DMS153 treated with DMSO at 0.1 percent for 48 hours (cell line): ENCODE data around the gene MAPK12.

Source experiments
- DNase-seq: peaks from one replicate; lab custom pipeline; 2025; ENCODE audit not compliant: unreplicated experiment; lab: John Stamatoyannopoulos, UW

Gene MAPK12

DNA sequence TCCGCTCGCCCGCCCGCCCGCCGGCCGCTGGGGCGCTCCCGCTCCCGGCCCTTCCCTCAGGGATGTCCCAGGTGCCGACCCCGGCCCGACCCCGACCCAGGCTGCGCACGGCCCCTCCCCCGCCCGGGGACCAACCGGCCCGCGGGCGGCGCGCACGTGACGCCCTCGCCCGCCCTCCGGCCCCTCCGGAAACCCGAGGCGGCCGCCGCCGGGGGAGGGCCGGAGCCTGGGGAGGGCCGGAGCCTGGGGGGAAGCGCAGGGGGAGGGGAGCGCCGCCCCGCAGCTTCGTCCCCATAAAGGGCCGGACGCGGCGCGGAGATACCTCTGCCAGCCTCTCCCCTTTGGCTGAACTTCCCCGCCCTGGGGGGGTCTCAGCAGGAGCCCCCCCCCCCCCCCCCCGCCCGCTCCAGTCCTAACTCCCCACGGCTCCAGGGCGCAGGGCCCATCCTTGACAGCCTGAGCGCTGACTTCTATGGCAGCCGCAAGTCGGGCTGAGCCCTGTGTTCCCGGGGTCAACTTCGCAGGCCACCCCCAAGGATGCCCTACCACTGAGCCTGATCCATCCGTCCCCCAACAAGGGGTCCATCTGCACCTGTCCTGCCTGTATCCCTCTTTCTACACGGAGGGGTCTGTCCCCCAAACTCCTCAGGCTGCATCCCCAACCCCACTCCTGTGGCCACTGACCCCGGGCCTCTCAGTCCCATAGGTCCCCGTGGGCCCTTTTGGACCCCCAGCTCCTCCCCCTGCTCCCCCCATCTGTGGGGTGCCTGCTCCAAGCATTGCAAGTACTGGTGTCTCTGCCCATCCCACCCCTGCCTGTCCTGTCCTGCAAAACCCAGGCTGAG is at the start of gene MAPK12:
MAPK12 (minus strand) TSS at position 69 of the 845 bp plus-strand sequence. CDS start 174 bp downstream, outside the sequence.
- no peak for DNase-seq

DNA sequence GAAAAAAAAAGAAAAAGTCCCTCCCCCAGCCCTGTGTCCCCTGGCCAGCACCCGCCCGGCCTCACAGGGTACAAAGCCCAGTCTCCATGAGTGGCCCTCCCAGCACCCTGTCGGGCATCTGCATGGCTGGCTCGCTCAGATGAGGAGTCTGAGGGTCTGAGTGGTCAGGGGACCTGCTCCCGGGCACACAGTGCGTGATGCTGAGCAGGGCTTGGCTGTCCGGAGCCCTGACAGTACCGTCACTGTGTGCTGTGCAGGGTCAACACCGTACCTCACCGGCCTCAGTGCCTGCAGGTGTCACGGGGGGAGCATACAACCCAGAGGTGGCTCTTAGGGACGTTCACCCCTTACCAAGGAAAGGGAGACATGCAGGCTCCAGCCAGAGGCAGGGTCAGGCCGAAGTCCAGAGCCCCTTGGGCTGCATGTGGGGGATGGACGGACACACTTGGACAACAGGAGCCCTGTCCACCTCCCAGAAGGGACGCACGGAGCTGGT is 49.5 kb upstream of the MAPK12 start:
- DNase-seq = no peak

DNA sequence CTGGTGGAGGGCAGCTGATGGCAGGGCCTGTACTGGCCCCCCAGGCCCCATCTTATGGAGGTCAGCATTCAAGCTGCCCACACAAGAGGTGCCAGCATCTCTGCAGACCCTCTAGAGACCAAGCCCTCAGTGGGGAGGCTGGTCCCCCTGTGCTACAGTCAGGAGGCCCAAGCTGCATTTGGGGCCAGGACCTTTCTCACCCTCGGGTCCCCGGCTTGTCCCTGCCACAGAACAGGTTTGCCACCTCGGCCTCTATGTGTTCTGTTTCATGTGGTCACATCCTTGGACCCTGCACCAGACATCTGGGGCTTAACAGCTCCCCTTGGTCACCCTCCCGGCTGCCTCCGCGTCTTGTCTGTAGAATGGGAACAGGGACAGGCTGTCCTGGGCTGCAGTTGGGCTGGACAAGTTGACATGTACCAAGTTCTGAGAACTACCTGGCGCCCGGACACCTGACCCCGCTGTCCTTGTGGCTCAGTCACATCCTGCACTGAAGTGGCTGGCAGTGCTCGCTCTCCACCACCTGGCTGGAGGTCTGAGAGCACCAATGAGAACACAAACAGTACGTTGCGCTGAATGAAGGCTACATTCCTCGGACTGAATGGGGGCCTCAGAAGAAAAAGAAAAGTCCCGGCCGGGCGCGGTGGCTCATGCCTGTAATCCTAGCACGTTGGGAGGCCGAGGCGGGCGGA is 48.7 kb upstream of the MAPK12 start:
- peak; percentile 9 for DNase-seq

DNA sequence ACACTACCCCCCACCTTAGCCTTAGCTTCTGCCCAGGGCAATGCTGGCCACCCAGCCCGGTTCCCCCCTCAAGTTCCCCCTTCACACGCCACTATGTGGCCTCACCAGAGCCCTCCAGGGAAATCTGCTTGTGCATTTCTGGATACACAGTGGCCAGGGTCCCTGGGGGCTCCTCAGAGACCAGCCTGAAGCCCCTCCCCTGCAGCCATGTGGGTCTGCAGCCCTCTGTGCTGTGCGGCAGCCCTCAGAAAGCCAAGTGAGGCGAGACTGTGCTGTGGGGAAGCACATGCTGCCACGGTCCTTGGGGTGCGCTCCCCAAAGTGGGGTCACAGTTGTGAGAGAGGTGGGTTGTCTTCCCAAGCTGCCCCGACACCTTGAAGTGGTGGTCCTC is 48.1 kb upstream of the MAPK12 start:
- no peak for DNase-seq

DNA sequence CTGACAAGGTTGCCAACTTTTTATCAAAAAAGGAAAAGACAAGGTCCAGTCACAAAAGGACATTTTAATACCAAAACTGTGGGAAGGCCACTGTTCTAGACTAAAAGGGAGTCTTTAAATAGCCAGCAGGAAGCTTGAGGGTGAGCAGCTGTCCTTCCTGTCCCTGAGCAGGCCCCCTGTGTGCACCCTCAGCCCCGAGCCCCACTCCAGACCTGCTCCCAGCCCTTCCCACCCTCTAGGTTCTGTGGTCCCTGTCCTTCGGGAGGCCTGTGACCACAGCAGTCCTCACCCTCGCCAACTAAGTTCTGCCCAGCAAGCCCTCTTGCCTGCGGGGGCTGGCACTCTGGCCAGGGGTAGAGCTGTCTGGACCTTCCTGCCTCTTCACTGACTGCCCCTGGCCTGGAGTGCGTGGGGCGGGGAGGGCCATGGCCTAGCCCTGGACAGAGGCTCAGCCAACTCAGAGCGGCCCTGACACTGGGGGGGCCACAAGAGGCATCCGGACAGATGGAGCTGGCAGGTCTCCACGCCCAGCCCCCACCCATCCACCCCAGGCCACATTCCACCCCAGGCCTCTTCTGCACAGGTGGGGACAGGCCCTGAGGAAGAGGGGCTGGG is 47.6 kb upstream of the MAPK12 start:
- no peak for DNase-seq

- DNase-seq = no peak
Observed at GRCh38 chr22:50308597-50308935, 47.1 kb upstream of the MAPK12 start.

DNA sequence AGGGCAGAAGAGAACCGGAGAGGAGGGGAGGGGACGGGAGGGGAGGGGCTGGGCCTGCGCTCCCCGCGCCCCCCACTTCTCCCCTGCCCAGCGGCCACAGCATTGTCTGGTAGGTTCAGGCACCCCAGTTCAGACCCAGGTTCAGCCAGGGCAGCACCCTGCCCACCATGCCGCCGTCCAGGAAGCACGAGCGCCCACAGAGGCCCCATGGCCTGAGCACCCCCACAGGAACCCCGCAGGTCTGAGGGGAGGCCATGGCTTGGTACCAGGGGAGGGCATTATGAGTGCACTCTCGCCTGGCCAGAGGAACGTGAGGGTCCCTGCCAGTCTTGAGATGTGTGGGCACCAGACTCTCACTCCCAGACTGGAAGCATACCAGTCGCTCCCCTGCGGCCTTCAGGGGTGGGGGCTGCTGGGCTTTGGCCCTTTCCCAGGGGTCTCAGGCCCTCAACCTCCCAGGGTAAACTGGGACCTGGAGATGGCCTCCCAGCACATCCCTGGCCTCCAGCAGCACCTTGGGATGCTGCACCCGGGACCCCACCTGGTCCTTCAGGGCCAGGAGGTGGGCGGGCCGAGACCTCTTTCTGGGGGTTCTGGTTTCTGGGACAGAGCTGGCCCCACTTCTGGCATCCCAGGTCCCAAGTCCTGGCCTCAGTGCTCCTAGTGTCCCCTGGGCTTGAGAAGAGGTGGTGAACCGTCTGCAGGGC is 46.6 kb upstream of the MAPK12 start:
- DNase-seq = no peak

DNA sequence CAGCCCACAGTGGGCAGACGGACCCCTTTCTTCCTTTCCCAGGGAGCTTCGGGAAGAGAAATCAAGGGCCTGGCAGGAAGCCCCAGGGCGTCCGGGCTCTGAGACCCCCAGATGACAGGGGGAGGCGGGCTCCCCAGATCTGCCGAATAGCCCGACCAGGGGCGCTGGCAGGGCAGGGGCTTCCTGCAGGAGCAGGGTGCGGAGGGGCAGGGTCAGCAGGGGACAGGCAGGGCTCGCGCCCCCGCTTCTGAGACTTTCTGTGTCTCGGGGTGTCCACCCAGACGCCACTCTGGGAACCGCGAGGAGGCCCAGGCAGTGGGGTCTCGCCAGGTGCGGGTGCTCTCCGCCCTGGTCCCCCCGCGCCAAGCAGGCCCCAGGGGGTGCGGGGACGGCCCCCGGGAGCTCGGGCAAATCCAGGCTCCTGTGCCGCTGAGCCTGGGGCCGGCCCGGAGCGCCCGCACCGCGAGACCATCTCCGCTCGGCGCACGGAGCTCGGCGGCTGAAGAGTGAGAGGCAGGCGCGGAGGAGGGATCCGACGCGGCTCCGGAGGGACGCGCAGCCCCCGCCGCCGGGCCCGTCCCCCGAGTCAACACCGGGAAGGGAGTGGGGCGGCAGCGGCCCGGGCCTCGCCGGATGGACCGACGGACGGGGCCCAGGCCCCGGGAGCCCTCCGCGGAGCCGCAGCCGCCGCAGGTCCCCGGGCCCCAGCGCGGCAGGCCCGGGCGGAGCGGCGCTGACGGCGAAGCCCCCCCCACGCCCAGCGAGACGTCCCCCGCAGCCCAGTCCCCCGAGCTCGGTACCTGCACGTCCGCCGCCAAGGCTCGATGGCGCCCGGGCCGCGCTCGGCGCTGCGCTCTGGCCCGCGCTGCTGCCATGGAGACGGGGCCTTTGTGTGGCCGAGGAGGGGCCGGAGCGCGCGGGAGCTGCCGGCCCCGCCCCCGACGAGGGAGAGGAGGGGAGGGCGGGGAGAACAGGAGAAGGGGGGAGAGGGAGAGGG is 45.6 kb upstream of the MAPK12 start, which contains the start of gene PLXNB2:
PLXNB2 (minus strand) TSS at position 894 of the 997 bp plus-strand sequence. CDS start 17,062 bp downstream, outside the sequence.
- peak; percentile 68 for DNase-seq

GRCh38 chr22:50305923-50306566 is 44.6 kb upstream of the MAPK12 start:
- DNase-seq = peak; percentile 79

GRCh38 chr22:50305393-50305922 is 44.0 kb upstream of the MAPK12 start:
- no peak for DNase-seq

DNA sequence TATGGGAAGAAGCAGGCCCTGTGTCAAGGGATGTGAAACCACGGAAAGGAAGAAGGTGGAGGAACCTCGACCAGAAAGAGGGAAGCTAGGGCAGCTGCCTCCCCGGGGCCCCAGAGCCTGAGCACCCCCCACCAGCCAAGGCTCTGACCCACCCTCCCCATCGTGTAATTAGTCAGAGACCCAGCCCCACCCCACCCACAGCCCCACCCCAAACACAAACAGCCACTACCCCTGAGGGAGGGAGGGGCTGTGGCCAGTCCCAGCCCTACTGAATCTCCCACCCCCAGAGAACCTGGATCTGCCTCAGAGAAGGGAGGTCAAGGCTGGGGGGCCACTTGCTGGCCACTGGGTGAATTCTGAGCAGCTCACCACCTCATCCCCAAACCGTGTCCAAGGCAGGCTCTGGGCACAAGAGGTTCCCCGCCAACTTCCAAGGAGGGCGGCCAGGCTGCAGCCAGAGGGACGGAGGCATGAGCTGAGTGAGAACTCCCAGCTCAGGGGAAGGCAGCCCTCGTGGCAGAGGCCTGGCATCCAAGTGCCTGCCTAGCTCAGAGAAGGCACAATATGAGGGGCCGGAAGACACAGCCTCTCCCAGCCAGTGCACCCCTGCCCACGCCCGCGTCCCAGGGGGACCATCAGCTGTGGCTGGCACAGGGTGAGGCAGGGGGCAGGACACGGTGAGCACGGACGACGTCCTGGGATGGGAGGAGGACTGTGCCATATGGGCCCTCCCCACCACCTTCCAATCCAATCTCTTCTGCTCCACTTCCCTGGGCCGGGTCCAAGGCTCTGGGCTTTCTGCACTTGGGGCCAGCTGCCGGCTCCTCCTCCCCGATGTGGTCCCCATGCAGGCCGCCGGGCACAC is 43.3 kb upstream of the MAPK12 start:
- no peak for DNase-seq

- DNase-seq = no peak
Observed at GRCh38 chr22:50303848-50304527, 42.5 kb upstream of the MAPK12 start.

GRCh38 chr22:50303515-50303847 is 42.0 kb upstream of the MAPK12 start:
- no peak for DNase-seq

GRCh38 chr22:50302564-50302963 is 41.1 kb upstream of the MAPK12 start:
- no peak for DNase-seq

DNA sequence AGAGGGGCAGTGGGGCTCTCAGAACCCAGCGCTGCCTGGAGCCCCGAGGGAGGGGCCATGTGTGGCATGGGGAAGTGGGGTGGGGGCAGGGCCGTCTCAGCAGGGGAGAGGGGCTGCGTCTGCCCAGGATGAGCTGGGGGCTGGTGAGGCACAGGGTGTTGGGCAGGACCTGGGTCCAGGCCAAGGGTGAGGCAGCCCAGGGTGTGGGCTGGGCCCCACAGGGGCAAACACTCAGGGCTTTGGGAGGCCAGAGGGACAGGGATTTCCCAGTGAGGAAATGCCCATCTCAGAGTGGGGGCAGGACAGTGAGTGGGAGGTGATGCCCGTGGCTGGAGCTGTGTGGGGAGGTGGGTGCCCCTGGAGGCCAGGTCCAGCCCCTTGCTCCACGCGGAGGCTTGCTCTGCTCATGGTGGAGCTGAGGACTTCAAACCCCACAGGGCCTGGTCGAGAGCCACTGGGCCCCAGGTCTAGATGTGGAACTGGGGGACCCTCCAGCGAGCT is 40.6 kb upstream of the MAPK12 start:
- DNase-seq = no peak

- no peak for DNase-seq
Observed at GRCh38 chr22:50301581-50301991, 40.1 kb upstream of the MAPK12 start.

DNA sequence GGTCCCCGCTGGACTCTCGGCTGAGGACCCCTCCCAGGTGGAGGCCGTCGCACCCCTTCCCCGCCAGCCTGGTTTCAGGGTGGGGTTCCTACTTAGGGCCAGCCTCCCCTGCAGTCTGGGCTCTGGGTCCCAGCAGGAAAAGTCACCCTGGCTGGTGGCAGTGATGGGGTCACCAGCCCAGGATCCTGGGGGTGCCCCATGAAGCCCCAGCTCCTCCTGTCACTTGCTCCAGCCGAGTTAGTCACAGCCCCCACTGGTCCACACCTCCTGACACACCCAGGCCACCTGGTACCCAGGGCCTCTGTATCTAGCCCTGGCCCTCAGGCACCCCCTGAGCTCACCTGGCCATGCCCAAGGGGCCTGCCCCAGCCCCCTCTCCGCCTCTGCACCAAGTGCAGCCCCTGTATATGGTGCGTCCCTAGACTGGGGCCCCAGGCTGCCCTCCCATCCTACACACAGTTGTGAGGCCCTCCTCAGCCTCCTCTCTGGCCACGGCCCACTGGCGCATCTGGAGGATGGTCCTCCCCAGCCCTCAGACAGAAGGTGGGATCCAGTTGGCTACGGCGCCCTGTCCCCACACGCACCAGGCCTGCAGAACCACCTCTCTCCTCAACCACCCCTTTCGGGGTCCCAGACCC is 39.3 kb upstream of the MAPK12 start:
- DNase-seq = no peak
